Measurements from ENCODE around the gene INSRR. TPM values are rescaled to one million over a fixed set of nuclear protein-coding genes. Genes with fewer than 3 reads are reported as not detected.

The INSRR gene
- total and polyA plus RNA-seq, 9 donors: 0.02 to 0.15 TPM; not detected in 7

GRCh38 chr1:156845055-156845952 lies 13.6 kb downstream of the INSRR start:
- no peaks in the 10 kb centered on the region for H3K9me3 ChIP-seq
- 22 to 23% (median 23%) methylated on average over 53 to 69 of the region's 69 CpGs for WGBS, 3 donors
- no peak overlapping the region for H3K4me3 ChIP-seq
- H3K4me1 ChIP-seq (ENCODE audit: insufficient read depth): no peaks in the 10 kb centered on the region
- intact Hi-C loops (cut with DNase I): no loop called here
- no peaks in the 10 kb centered on the region for H3K36me3 ChIP-seq
- no peaks in the 10 kb centered on the region for H3K27me3 ChIP-seq
- H3K27ac ChIP-seq: no peak overlapping the region
- no peak for DNase-seq
- TF ChIP-seq EP300 (IDR thresholded peaks at IDR 0.05) (no peak), POLR2A (IDR thresholded peaks at IDR 0.05) (no peak), CTCF (IDR thresholded peaks at IDR 0.05) (no peak)

- Histone ChIP-seq H3K4me1 (ENCODE audit: insufficient read depth) (no peaks in the 10 kb centered on the region), H3K27me3 (no peaks in the 10 kb centered on the region), H3K4me3 (no peak overlapping the region), H3K27ac (no peak overlapping the region), H3K9me3 (no peaks in the 10 kb centered on the region), H3K36me3 (no peaks in the 10 kb centered on the region)
- WGBS, 3 donors: 46 to 61% (median 51%) methylated on average over 14 of the region's 14 CpGs
- no peak for DNase-seq
- intact Hi-C loops (cut with DNase I): no loop called here
- no peak for TF ChIP-seq EP300 (IDR thresholded peaks at IDR 0.05)
- no peak for TF ChIP-seq CTCF (IDR thresholded peaks at IDR 0.05)
- TF ChIP-seq POLR2A (IDR thresholded peaks at IDR 0.05): no peak
These were observed 14.3 kb downstream of the INSRR start for GRCh38 chr1:156844638-156845037.

- TF ChIP-seq EP300 (IDR thresholded peaks at IDR 0.05) (no peak), CTCF (IDR thresholded peaks at IDR 0.05) (no peak), POLR2A (IDR thresholded peaks at IDR 0.05) (no peak)
- intact Hi-C loops (cut with DNase I): no loop called here
- Histone ChIP-seq H3K4me3 (no peak overlapping the region), H3K27me3 (no peaks in the 10 kb centered on the region), H3K27ac (no peak overlapping the region), H3K4me1 (ENCODE audit: insufficient read depth) (no peaks in the 10 kb centered on the region), H3K9me3 (no peaks in the 10 kb centered on the region), H3K36me3 (no peaks in the 10 kb centered on the region)
- DNase-seq: no peak
- 65 to 67% (median 66%) methylated on average over 6 of the region's 6 CpGs for WGBS, 3 donors
These were observed 14.8 kb downstream of the INSRR start for GRCh38 chr1:156844102-156844501.

GRCh38 chr1:156842618-156843300 lies 16.2 kb downstream of the INSRR start:
- H3K9me3 ChIP-seq: no peaks in the 10 kb centered on the region
- H3K36me3 ChIP-seq: no peaks in the 10 kb centered on the region
- H3K4me3 ChIP-seq: no peak overlapping the region
- DNase-seq: no peak
- intact Hi-C loops (cut with DNase I): no loop called here
- no peaks in the 10 kb centered on the region for H3K27me3 ChIP-seq
- peaks cover 2% of the 10 kb centered on the region for H3K4me1 ChIP-seq (ENCODE audit: insufficient read depth)
- H3K27ac ChIP-seq: no peak overlapping the region
- 79 to 87% (median 84%) methylated on average over 9 of the region's 9 CpGs for WGBS, 3 donors
- no peak for TF ChIP-seq EP300 (IDR thresholded peaks at IDR 0.05)
- no peak for TF ChIP-seq CTCF (IDR thresholded peaks at IDR 0.05)
- TF ChIP-seq POLR2A (IDR thresholded peaks at IDR 0.05): no peak

Measured in ovary (tissue), 9 donors.